Peyer's patch (tissue), 4 donors: ENCODE measurements around the gene CHFR.

ENCODE experiments used
- POLR2A ChIP-seq, 2 donors: fragments of 450-650 bp; IDR thresholded peaks; one replicate each; pipeline ENCODE4 v1.5.1; 2017; ENCODE audit warnings: antibody characterized with exemption in 2 of 2, mild to moderate bottlenecking in 2 of 2, moderate library complexity in 2 of 2
- TF ChIP-seq, protein P1 (sequence below), 6 experiments: fragments of 450-650 bp in 4 of 6; fragments of 200-600 bp in 2 of 6; sonication (generic) in 1 of 6; IDR thresholded peaks; one replicate each; pipeline ENCODE4 v1.5.1; 2017 to 2019; ENCODE audit warnings: antibody characterized with exemption in 6 of 6, mild to moderate bottlenecking in 3 of 6, moderate library complexity in 1 of 6

DNA sequence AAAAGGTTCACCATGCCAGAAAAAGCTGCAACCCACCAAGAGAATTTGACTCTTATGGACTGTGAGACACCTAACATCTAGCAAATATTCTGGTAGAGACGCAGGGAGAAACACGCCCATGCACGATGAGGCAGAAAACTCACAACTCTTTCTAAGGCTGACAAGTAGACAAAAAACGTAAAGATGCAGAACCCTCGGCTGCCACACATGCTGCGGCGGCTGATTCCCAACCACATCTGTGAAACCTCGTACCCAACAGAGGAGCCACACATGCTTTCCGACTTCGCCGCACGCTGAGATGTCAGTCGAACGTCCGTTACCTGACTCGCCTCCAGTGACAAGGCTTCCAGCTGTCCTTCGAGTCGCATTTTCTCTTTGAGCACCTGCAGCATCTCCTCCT, 80.5 kb downstream of the CHFR start:
- TF ChIP-seq, protein P1, sequence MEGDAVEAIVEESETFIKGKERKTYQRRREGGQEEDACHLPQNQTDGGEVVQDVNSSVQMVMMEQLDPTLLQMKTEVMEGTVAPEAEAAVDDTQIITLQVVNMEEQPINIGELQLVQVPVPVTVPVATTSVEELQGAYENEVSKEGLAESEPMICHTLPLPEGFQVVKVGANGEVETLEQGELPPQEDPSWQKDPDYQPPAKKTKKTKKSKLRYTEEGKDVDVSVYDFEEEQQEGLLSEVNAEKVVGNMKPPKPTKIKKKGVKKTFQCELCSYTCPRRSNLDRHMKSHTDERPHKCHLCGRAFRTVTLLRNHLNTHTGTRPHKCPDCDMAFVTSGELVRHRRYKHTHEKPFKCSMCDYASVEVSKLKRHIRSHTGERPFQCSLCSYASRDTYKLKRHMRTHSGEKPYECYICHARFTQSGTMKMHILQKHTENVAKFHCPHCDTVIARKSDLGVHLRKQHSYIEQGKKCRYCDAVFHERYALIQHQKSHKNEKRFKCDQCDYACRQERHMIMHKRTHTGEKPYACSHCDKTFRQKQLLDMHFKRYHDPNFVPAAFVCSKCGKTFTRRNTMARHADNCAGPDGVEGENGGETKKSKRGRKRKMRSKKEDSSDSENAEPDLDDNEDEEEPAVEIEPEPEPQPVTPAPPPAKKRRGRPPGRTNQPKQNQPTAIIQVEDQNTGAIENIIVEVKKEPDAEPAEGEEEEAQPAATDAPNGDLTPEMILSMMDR (IDR thresholded peaks at IDR 0.05) = no peak
- no peak for TF ChIP-seq POLR2A (IDR thresholded peaks at IDR 0.05)
